NCI-H146 treated with DMSO at 0.1 percent for 48 hours (cell line): Measurements from ENCODE around the gene RNF217.
"Not testable (repeated sequence)": the region's sequence is repeated elsewhere in the genome, so short reads cannot be mapped to it uniquely, and the experiment has no call there.

Experiments used
- DNase-seq: peaks from one replicate; lab custom pipeline; 2025; ENCODE audit not compliant: unreplicated experiment; lab: John Stamatoyannopoulos, UW

Gene RNF217

GRCh38 chr6:125123051-125123450, 160.8 kb downstream of the RNF217 start:
- no peak for DNase-seq

- DNase-seq: no peak
Observed at GRCh38 chr6:125123468-125124048, 161.3 kb downstream of the RNF217 start.

- DNase-seq: no peak
Observed at GRCh38 chr6:125124049-125124669, 161.9 kb downstream of the RNF217 start.

- not testable (repeated sequence) for DNase-seq
Observed at GRCh38 chr6:125125856-125126255, 163.6 kb downstream of the RNF217 start.

- DNase-seq: no peak
Observed at GRCh38 chr6:125129354-125129753, 167.1 kb downstream of the RNF217 start.

- DNase-seq: no peak
Observed at GRCh38 chr6:125132058-125132457, 169.8 kb downstream of the RNF217 start.

GRCh38 chr6:125136378-125136777, 174.1 kb downstream of the RNF217 start:
- no peak for DNase-seq

- no peak for DNase-seq
Observed at GRCh38 chr6:125138083-125138482, 175.8 kb downstream of the RNF217 start.

GRCh38 chr6:125140808-125141207, 178.6 kb downstream of the RNF217 start:
- no peak for DNase-seq
